SU-DHL-6 (cell line): ENCODE measurements around the gene PELI1.

Experiments used
- H2AFZ ChIP-seq: fragments of 200-600 bp; sonication (generic); 2 replicates; pipeline ENCODE4 v1.6.1; 2014; ENCODE audit warnings: low read depth, mild to moderate bottlenecking, moderate library complexity, mixed read lengths, antibody characterized with exemption, low read length; ENCODE audit not compliant: severe bottlenecking
- H3F3A ChIP-seq: fragments of 200-600 bp; shearing (Covaris generic); 2 replicates; pipeline ENCODE4 v1.6.0; 2016; ENCODE audit warnings: antibody characterized with exemption, mild to moderate bottlenecking; ENCODE audit not compliant: insufficient read depth
- H3K27ac ChIP-seq: fragments of 200-600 bp; sonication (generic); 2 replicates; pipeline ENCODE4 v1.5.1; 2016; ENCODE audit warnings: low read depth, mild to moderate bottlenecking, low read length, moderate library complexity, mixed read lengths
- H3K27me3 ChIP-seq: fragments of 200-600 bp; sonication (generic), shearing (Covaris generic); 2 replicates; pipeline ENCODE4 v1.6.0; 2014; ENCODE audit warnings: mild to moderate bottlenecking, low read length
- H3K36me3 ChIP-seq: fragments of 200-600 bp; sonication (generic); 2 replicates; pipeline ENCODE4 v1.6.1; 2014; ENCODE audit warnings: mild to moderate bottlenecking, low read length, mixed read lengths
- H3K4me2 ChIP-seq: fragments of 300-600, 200-600 bp; shearing (Covaris generic), sonication (generic); 2 replicates; pipeline ENCODE4 v1.6.0; 2014; ENCODE audit warnings: low read length, low read depth, mild to moderate bottlenecking; ENCODE audit not compliant: poor library complexity, severe bottlenecking
- H3K4me3 ChIP-seq: fragments of 200-600 bp; sonication (generic); 2 replicates; pipeline ENCODE4 v1.5.1; 2014; ENCODE audit warnings: antibody characterized with exemption, low read length, mild to moderate bottlenecking, mixed read lengths; ENCODE audit not compliant: insufficient read depth, poor library complexity, severe bottlenecking
- H3K79me2 ChIP-seq: fragments of 200-600 bp; sonication (generic); 2 replicates; pipeline ENCODE4 v1.6.1; 2014; ENCODE audit warnings: mild to moderate bottlenecking, low read length, moderate library complexity; ENCODE audit not compliant: insufficient read depth
- H3K9ac ChIP-seq: fragments of 200-600 bp; sonication (generic); 2 replicates; pipeline ENCODE4 v1.7.0; 2014; ENCODE audit warnings: mild to moderate bottlenecking, low read length
- H3K9me2 ChIP-seq: fragments of 200-600 bp; sonication (generic); replicated peaks from 2 replicates; pipeline ENCODE4 v1.6.1; 2014; ENCODE audit warnings: low read length; ENCODE audit not compliant: insufficient read depth
- H3K9me3 ChIP-seq: fragments of 200-600 bp; sonication (generic); 2 replicates; pipeline ENCODE4 v1.6.1; 2014; ENCODE audit warnings: low read length, mixed read lengths; ENCODE audit not compliant: insufficient read depth
- H4K20me1 ChIP-seq: fragments of 200-600 bp; sonication (generic); 2 replicates; pipeline ENCODE4 v1.6.1; 2014; ENCODE audit warnings: low read depth, mild to moderate bottlenecking, antibody characterized with exemption, low read length, moderate library complexity, mixed read lengths
- EZH2phosphoT487 ChIP-seq: fragments of 200-600 bp; sonication (generic), shearing (Covaris generic); conservative IDR thresholded peaks from 2 replicates; pipeline ENCODE4 v1.6.1; 2018; ENCODE audit warnings: mild to moderate bottlenecking, antibody characterized with exemption, low read length, moderate library complexity, mixed read lengths
- TF ChIP-seq, protein P1 (sequence below): fragments of 200-600 bp; sonication (generic); IDR thresholded peaks from one replicate; pipeline ENCODE4 v1.5.1; 2017; ENCODE audit warnings: antibody characterized with exemption, mild to moderate bottlenecking, low read length, moderate library complexity; ENCODE audit not compliant: insufficient read depth, poor library complexity, severe bottlenecking

The PELI1 gene

DNA sequence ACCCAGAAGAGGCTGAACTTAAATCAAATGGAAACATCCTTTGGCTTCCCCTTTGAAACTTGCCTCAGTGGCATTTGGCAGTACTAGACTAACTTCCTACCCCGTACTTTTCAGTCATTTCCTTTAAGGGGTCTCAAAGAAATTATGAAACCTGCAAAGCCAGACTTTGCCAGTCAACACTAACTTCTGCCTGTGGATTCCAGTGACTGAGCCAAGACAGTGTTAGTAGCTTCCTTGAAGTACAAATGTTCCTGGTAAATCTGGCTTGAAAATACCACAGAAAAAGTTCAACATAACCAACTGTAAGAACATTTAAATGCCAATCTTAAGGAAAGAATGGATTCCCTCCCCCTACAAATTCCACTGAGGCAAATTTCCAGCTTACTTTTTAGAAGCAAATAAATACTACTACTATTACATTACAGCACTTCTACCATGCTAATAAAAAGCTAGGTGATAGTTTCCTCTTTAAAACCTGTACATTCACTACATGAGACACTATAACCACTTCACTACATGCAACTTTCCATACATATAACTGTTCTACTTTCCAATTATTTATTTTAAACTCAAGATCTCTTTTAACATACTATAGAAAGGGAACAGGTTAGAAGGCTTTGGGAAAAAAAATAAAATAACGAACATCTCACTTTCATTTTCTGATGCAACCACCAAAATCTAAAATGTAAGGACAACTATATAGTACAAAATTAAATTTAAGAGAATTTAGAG, 2.4 kb downstream of the PELI1 start:
- H3K4me3 ChIP-seq: peak overlapping the region; percentile 95
- H3K27me3 ChIP-seq: no peaks in the 10 kb centered on the region
- H3K27ac ChIP-seq: peak overlapping the region; percentile 94
- no peak overlapping the region for H2AFZ ChIP-seq
- peak overlapping the region; percentile 78 for H3K9ac ChIP-seq
- H3K9me2 ChIP-seq: no peaks in the 10 kb centered on the region
- peaks cover 97% of the 10 kb centered on the region for H3K79me2 ChIP-seq
- H4K20me1 ChIP-seq: peaks cover 17% of the 10 kb centered on the region
- TF ChIP-seq, protein P1, sequence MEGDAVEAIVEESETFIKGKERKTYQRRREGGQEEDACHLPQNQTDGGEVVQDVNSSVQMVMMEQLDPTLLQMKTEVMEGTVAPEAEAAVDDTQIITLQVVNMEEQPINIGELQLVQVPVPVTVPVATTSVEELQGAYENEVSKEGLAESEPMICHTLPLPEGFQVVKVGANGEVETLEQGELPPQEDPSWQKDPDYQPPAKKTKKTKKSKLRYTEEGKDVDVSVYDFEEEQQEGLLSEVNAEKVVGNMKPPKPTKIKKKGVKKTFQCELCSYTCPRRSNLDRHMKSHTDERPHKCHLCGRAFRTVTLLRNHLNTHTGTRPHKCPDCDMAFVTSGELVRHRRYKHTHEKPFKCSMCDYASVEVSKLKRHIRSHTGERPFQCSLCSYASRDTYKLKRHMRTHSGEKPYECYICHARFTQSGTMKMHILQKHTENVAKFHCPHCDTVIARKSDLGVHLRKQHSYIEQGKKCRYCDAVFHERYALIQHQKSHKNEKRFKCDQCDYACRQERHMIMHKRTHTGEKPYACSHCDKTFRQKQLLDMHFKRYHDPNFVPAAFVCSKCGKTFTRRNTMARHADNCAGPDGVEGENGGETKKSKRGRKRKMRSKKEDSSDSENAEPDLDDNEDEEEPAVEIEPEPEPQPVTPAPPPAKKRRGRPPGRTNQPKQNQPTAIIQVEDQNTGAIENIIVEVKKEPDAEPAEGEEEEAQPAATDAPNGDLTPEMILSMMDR: no peak
- H3K36me3 ChIP-seq: peaks cover 54% of the 10 kb centered on the region
- no peaks in the 10 kb centered on the region for H3K9me3 ChIP-seq
- H3K4me2 ChIP-seq: peak overlapping the region; percentile 92
- peaks cover 41% of the 10 kb centered on the region for H3F3A ChIP-seq

DNA sequence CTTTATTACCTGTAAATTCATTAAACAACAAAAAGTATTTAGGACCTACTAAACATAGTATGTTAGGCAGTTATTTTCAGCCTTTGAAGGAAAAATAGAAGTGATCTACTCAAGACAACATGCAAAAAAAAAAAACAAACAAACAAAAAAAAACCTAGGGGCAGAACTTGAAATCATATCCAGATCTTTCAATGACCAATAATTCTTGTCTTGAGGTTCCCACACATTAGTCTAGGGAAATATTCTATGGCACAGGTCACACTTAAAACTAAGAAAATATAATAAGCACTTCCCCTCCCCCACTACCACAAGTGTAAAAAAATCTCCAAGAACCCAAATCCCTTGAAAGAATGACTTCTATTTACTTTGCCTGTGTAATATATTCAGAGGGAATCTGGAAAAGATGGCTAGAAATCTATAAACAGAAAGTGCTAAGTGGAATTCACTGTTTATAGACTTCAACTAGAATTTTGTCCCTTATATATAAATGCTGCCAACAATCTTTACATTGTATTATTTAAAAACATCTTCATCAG, 3.5 kb downstream of the PELI1 start:
- Histone ChIP-seq H4K20me1 (peaks cover 17% of the 10 kb centered on the region), H3K9ac (peak overlapping the region; percentile 78), H3K27me3 (no peaks in the 10 kb centered on the region), H3K9me3 (no peaks in the 10 kb centered on the region), H3K9me2 (no peaks in the 10 kb centered on the region), H3K4me3 (peak overlapping the region; percentile 95), H3K36me3 (peaks cover 60% of the 10 kb centered on the region), H3F3A (peaks cover 49% of the 10 kb centered on the region), H3K79me2 (peaks cover 97% of the 10 kb centered on the region), H2AFZ (no peak overlapping the region), H3K4me2 (peak overlapping the region; percentile 92), H3K27ac (peak overlapping the region; percentile 94)
- no peak for TF ChIP-seq EZH2phosphoT487
- TF ChIP-seq, protein P1: no peak

DNA sequence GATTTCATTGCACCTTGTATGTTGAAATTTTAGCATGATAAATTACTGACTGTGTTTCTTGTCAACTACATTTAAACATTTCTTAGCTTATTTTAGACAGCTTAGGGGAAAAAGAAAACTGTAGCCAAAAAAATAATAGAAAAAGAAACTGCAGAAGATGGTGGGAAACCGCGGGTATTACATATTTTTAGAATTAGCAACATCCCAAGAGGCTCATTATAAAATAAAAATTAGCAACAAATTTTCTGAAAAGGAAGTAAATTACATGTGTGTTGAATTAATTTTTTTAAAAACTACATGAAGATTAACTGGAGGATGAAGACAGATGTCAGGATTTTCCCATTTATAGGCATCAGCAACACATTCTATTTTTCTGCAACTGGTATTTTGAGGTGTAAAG, 4.3 kb downstream of the PELI1 start:
- H3K4me2 ChIP-seq: peak overlapping the region; percentile 92

More for the DNA sequence above, 4.3 kb downstream of the PELI1 start:
- peaks cover 56% of the 10 kb centered on the region for H3F3A ChIP-seq
- TF ChIP-seq, protein P1: no peak
- TF ChIP-seq EZH2phosphoT487: no peak
- peaks cover 17% of the 10 kb centered on the region for H4K20me1 ChIP-seq
- no peaks in the 10 kb centered on the region for H3K9me3 ChIP-seq
- peaks cover 97% of the 10 kb centered on the region for H3K79me2 ChIP-seq
- H3K27me3 ChIP-seq: no peaks in the 10 kb centered on the region
- peaks cover 62% of the 10 kb centered on the region for H3K36me3 ChIP-seq
- peak overlapping the region; percentile 94 for H3K27ac ChIP-seq
- peak overlapping the region; percentile 95 for H3K4me3 ChIP-seq
- H2AFZ ChIP-seq: no peak overlapping the region
- H3K9me2 ChIP-seq: no peaks in the 10 kb centered on the region
- H3K9ac ChIP-seq: peak overlapping the region; percentile 78
